HG03066 (cell line): ENCODE results near the gene PDLIM5.
"Not testable (repeated sequence)": the region's sequence is repeated elsewhere in the genome, so short reads cannot be mapped to it uniquely, and the experiment has no call there.

ENCODE experiments used
- ATAC-seq: cut with Tn5 transposase; IDR thresholded peaks from one replicate; pipeline ENCODE4 v1.9.1; 2021; ENCODE audit warnings: low read depth; ENCODE audit not compliant: unreplicated experiment

Gene PDLIM5

GRCh38 chr4:94459462-94460161 is 7.9 kb downstream of the PDLIM5 start:
- no peak for ATAC-seq

GRCh38 chr4:94461506-94461905 is 9.8 kb downstream of the PDLIM5 start:
- ATAC-seq = no peak

GRCh38 chr4:94462572-94462971 is 10.8 kb downstream of the PDLIM5 start:
- no peak for ATAC-seq

- ATAC-seq = no peak
Measured at GRCh38 chr4:94463771-94464170, 12.0 kb downstream of the PDLIM5 start.

GRCh38 chr4:94466371-94466770 is 14.6 kb downstream of the PDLIM5 start:
- no peak for ATAC-seq

GRCh38 chr4:94466923-94467322 is 15.2 kb downstream of the PDLIM5 start:
- ATAC-seq = no peak

- no peak for ATAC-seq
Measured at GRCh38 chr4:94468093-94468769, 16.5 kb downstream of the PDLIM5 start.

- no peak for ATAC-seq
Measured at GRCh38 chr4:94469221-94469784, 17.6 kb downstream of the PDLIM5 start.

GRCh38 chr4:94470132-94470531 is 18.4 kb downstream of the PDLIM5 start:
- no peak for ATAC-seq

GRCh38 chr4:94470782-94471181 is 19.0 kb downstream of the PDLIM5 start:
- ATAC-seq = not testable (repeated sequence)

- ATAC-seq = no peak
Measured at GRCh38 chr4:94472056-94472826, 20.5 kb downstream of the PDLIM5 start.

- no peak for ATAC-seq
Measured at GRCh38 chr4:94475050-94475449, 23.3 kb downstream of the PDLIM5 start.

- ATAC-seq = no peak
Measured at GRCh38 chr4:94475794-94476193, 24.1 kb downstream of the PDLIM5 start.

- no peak for ATAC-seq
Measured at GRCh38 chr4:94477227-94477626, 25.5 kb downstream of the PDLIM5 start.

GRCh38 chr4:94478805-94479204 is 27.1 kb downstream of the PDLIM5 start:
- ATAC-seq = not testable (repeated sequence)

GRCh38 chr4:94479358-94480141 is 27.8 kb downstream of the PDLIM5 start:
- no peak for ATAC-seq

- no peak for ATAC-seq
Measured at GRCh38 chr4:94480362-94480951, 28.7 kb downstream of the PDLIM5 start.

GRCh38 chr4:94483895-94484294 is 32.2 kb downstream of the PDLIM5 start:
- no peak for ATAC-seq

- ATAC-seq = no peak
Measured at GRCh38 chr4:94484818-94485217, 33.1 kb downstream of the PDLIM5 start.

GRCh38 chr4:94486372-94486801 is 34.6 kb downstream of the PDLIM5 start:
- ATAC-seq = no peak
